DOHH2 (cell line): ENCODE data around the gene CAPN14.

ENCODE experiments used
- H3F3A ChIP-seq: fragments of 200-600 bp; sonication (generic), shearing (Covaris generic); 2 replicates; pipeline ENCODE4 v1.6.0; 2016; ENCODE audit warnings: antibody characterized with exemption, mild to moderate bottlenecking; ENCODE audit not compliant: control insufficient read depth, insufficient read depth
- H3K27ac ChIP-seq: fragments of 200-600 bp; sonication (generic); 2 replicates; pipeline ENCODE4 v1.5.1; 2014; ENCODE audit warnings: low read depth, mild to moderate bottlenecking, low read length, moderate library complexity
- H3K27me3 ChIP-seq: fragments of 200-600 bp; sonication (generic); 2 replicates; pipeline ENCODE4 v1.6.1; 2014; ENCODE audit warnings: mild to moderate bottlenecking, low read length, mixed read lengths; ENCODE audit not compliant: control insufficient read depth
- H3K36me3 ChIP-seq: fragments of 200-600 bp; sonication (generic); 2 replicates; pipeline ENCODE4 v1.6.1; 2014; ENCODE audit warnings: mild to moderate bottlenecking, low read length, moderate library complexity, mixed read lengths; ENCODE audit not compliant: control insufficient read depth
- H3K4me1 ChIP-seq: fragments of 200-600 bp; sonication (generic); 2 replicates; pipeline ENCODE4 v1.6.1; 2014; ENCODE audit warnings: mild to moderate bottlenecking, low read length, mixed read lengths; ENCODE audit not compliant: control insufficient read depth
- H3K4me2 ChIP-seq: fragments of 200-600 bp; sonication (generic); 2 replicates; pipeline ENCODE4 v1.6.0; 2014; ENCODE audit warnings: mild to moderate bottlenecking, low read length, moderate library complexity
- H3K4me3 ChIP-seq: fragments of 200-600 bp; sonication (generic); 2 replicates; pipeline ENCODE4 v1.5.1; 2014; ENCODE audit warnings: mild to moderate bottlenecking, low read length, mixed read lengths
- H3K79me2 ChIP-seq: fragments of 200-600 bp; sonication (generic); 2 replicates; pipeline ENCODE4 v1.6.1; 2014; ENCODE audit warnings: mild to moderate bottlenecking, low read length, mixed read lengths; ENCODE audit not compliant: control insufficient read depth
- H3K9me2 ChIP-seq: fragments of 200-600 bp; sonication (generic); replicated peaks from 2 replicates; pipeline ENCODE4 v1.6.1; 2014; ENCODE audit warnings: mild to moderate bottlenecking, low read length, mixed read lengths; ENCODE audit not compliant: control insufficient read depth
- H3K9me3 ChIP-seq: fragments of 200-600 bp; sonication (generic); 2 replicates; pipeline ENCODE4 v1.6.1; 2014; ENCODE audit warnings: antibody characterized with exemption, low read length, mixed read lengths; ENCODE audit not compliant: control insufficient read depth, insufficient read depth
- H4K20me1 ChIP-seq: fragments of 200-600 bp; sonication (generic); 2 replicates; pipeline ENCODE4 v1.6.0; 2014; ENCODE audit warnings: low read depth, mild to moderate bottlenecking, antibody characterized with exemption, low read length, moderate library complexity; ENCODE audit not compliant: control insufficient read depth, insufficient read depth
- EZH2phosphoT487 ChIP-seq: fragments of 200-600 bp; sonication (generic); IDR thresholded peaks from 2 replicates; pipeline ENCODE4 v1.6.1; 2017; ENCODE audit warnings: borderline replicate concordance, mild to moderate bottlenecking, antibody characterized with exemption, low read length, moderate library complexity, mixed read lengths
- TF ChIP-seq, protein P1 (sequence below): fragments of 200-600 bp; sonication (generic); IDR thresholded peaks from one replicate; pipeline ENCODE4 v1.5.1; 2014; ENCODE audit warnings: antibody characterized with exemption, mild to moderate bottlenecking, low read depth, low read length; ENCODE audit not compliant: poor library complexity, severe bottlenecking

CAPN14 gene

GRCh38 chr2:31228717-31229116, 11.4 kb upstream of the CAPN14 start:
- Histone ChIP-seq H3K27me3 (peaks cover 32% of the 10 kb centered on the region), H3K4me3 (no peak overlapping the region), H3K27ac (no peak overlapping the region), H3F3A (no peaks in the 10 kb centered on the region), H3K36me3 (no peaks in the 10 kb centered on the region), H3K4me2 (no peak overlapping the region), H4K20me1 (no peaks in the 10 kb centered on the region), H3K4me1 (peaks cover 8% of the 10 kb centered on the region), H3K79me2 (no peaks in the 10 kb centered on the region), H3K9me2 (no peaks in the 10 kb centered on the region), H3K9me3 (no peaks in the 10 kb centered on the region)
- TF ChIP-seq, protein P1, sequence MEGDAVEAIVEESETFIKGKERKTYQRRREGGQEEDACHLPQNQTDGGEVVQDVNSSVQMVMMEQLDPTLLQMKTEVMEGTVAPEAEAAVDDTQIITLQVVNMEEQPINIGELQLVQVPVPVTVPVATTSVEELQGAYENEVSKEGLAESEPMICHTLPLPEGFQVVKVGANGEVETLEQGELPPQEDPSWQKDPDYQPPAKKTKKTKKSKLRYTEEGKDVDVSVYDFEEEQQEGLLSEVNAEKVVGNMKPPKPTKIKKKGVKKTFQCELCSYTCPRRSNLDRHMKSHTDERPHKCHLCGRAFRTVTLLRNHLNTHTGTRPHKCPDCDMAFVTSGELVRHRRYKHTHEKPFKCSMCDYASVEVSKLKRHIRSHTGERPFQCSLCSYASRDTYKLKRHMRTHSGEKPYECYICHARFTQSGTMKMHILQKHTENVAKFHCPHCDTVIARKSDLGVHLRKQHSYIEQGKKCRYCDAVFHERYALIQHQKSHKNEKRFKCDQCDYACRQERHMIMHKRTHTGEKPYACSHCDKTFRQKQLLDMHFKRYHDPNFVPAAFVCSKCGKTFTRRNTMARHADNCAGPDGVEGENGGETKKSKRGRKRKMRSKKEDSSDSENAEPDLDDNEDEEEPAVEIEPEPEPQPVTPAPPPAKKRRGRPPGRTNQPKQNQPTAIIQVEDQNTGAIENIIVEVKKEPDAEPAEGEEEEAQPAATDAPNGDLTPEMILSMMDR, result no peak
- TF ChIP-seq EZH2phosphoT487, result no peak

DNA sequence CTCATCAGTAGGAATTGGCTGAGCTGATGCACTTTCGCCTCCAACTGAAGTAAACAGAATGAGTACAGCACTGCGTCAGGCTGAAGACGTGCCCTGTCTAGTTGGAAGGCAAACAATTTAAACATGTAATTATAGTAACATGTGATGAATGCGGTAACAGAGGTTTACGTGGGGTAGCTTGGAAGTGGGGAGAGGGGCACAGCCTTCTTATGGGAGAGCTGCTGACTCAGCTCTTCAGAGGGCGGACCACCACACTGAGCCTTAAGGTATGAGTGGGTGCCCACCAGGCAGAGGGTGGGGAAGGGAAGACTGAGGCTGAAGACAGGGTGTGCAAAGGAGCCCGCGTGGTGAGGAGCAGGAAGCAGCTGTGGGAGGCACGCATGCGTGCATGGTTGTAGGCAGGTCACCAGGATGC, 10.4 kb upstream of the CAPN14 start:
- H3K9me2 ChIP-seq, result no peaks in the 10 kb centered on the region
- no peaks in the 10 kb centered on the region for H3K79me2 ChIP-seq
- H3K27ac ChIP-seq, result no peak overlapping the region
- H3K4me2 ChIP-seq, result no peak overlapping the region
- H3K27me3 ChIP-seq, result peaks cover 30% of the 10 kb centered on the region
- H4K20me1 ChIP-seq, result no peaks in the 10 kb centered on the region
- no peaks in the 10 kb centered on the region for H3K9me3 ChIP-seq
- no peaks in the 10 kb centered on the region for H3F3A ChIP-seq
- no peaks in the 10 kb centered on the region for H3K36me3 ChIP-seq
- TF ChIP-seq, protein P1, result no peak
- no peak for TF ChIP-seq EZH2phosphoT487
- H3K4me3 ChIP-seq, result no peak overlapping the region
- H3K4me1 ChIP-seq, result no peaks in the 10 kb centered on the region

GRCh38 chr2:31227110-31227509, 9.8 kb upstream of the CAPN14 start:
- Histone ChIP-seq H3K9me2 (no peaks in the 10 kb centered on the region), H3K27me3 (peaks cover 32% of the 10 kb centered on the region), H3K4me1 (peaks cover 3% of the 10 kb centered on the region; the same call in 1 of the 2 replicates), H3K79me2 (no peaks in the 10 kb centered on the region), H4K20me1 (no peaks in the 10 kb centered on the region), H3K9me3 (no peaks in the 10 kb centered on the region), H3K4me3 (no peak overlapping the region), H3K4me2 (no peak overlapping the region), H3K27ac (no peak overlapping the region), H3K36me3 (no peaks in the 10 kb centered on the region), H3F3A (no peaks in the 10 kb centered on the region)
- no peak for TF ChIP-seq EZH2phosphoT487
- TF ChIP-seq, protein P1, result no peak
